Motor neuron (in vitro differentiated cells): ENCODE results near the gene KCNH1. TPM values are rescaled to one million over a fixed set of nuclear protein-coding genes. Genes with fewer than 3 reads are reported as not detected.

Source experiments
- ATAC-seq, 8 experiments: fragments of 200-7000 bp; cut with Tn5 transposase; replicated peaks in 6 of 8; 2 replicates each; pipeline ENCODE4 v1.8.0; 2021; ENCODE audit warnings: mild to moderate bottlenecking in 8 of 8, moderate library complexity in 8 of 8
- H3K27ac ChIP-seq, 2 donors: fragments of 250-450 bp; sonication (Bioruptor Pico); 2 replicates each; pipeline ENCODE4 v1.9.0; 2021; ENCODE audit warnings: antibody characterized with exemption in 2 of 2, mild to moderate bottlenecking in 2 of 2, moderate library complexity in 1 of 2
- H3K4me1 ChIP-seq, 2 donors: fragments of 250-450 bp; sonication (Bioruptor Pico); replicated peaks in 1 of 2; 2 replicates each; pipeline ENCODE4 v1.6.1; 2021; ENCODE audit warnings: antibody characterized with exemption in 2 of 2, mild to moderate bottlenecking in 2 of 2, moderate library complexity in 1 of 2
- H3K4me3 ChIP-seq, 5 donors: fragments of 250-450 bp; sonication (Bioruptor Pico); 2 replicates each; pipeline ENCODE4 v1.9.0; 2021; ENCODE audit warnings: antibody characterized with exemption in 5 of 5, mild to moderate bottlenecking in 5 of 5, moderate library complexity in 4 of 5
- WGBS, 10 experiments: fragments of 450-650 bp; shearing (Covaris generic); methylation state at CpG; one replicate each; pipeline ENCODE4 v1.0.0; 2022; 5-methylcytosine and 5-hydroxymethylcytosine counted together
- in situ Hi-C, 9 experiments: fragments of 400-800 bp; cut with MboI; loops; one replicate each; pipeline ENCODE4 v1.15.0; 2021; ENCODE audit warnings: low sequenced_read_pairs in 9 of 9, low pct_unique_long_range_greater_than_20kb in 2 of 9; ENCODE audit not compliant: unreplicated experiment in 9 of 9
- total RNA-seq, 8 experiments: library from RNA; unstranded; fragments of 300-600 nt; gene quantifications; 2 replicates each; pipeline versions ENCODE4 v1.2.3 to v1.2.4, GENCODE V29; 2022

Gene KCNH1
- total RNA-seq, 8 experiments from 2014 or later = 1.2 to 22.5 (median 6.2) TPM

DNA sequence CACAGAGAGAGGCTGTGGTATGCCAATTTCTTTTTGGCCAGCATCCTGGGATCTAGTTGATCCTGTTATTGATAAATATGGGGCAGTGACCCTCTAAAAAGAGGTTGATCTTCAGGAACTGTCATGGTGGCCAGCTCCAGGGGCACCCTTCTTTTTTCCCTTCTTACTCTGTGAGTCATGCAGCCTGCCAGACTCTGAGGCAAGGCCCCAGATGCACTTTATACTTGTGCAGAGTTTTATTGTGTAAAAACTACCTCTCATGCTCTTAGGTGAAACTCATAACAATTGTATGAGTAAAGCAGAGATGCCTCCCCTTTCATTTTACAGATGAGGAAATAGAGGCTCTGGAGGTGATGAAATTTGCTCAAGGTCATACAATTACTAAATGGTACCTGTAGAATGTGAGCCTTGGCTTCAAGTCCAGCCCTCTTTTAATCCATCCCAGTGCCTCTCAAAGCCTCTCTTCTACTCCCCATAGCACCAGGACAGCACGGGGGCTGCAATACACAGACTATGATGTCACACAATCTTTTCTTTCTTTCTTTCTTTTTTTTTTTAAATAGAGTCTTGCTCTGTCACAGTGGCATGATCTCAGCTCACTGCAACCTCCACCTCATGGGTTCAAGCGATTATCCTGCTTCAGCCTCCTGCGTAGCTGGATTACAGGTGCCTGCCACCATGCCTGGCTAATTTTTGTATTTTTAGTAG lies 387.8 kb downstream of the KCNH1 start:
- Histone ChIP-seq H3K27ac (no peak overlapping the region), H3K4me3 (no peak overlapping the region), H3K4me1 (peaks cover 5 to 6% of the 10 kb centered on the region in 2 donors)
- in situ Hi-C loops = no loop called here
- ATAC-seq = peak in 5 of 8 experiments; percentile 66 to 89 (median 82)
- 0 to 88% (median 64%) methylated on average over 1 to 3 of the region's 3 CpGs; no CpG with 5 or more reads in 1 of the 10 experiments for WGBS, 10 experiments

DNA sequence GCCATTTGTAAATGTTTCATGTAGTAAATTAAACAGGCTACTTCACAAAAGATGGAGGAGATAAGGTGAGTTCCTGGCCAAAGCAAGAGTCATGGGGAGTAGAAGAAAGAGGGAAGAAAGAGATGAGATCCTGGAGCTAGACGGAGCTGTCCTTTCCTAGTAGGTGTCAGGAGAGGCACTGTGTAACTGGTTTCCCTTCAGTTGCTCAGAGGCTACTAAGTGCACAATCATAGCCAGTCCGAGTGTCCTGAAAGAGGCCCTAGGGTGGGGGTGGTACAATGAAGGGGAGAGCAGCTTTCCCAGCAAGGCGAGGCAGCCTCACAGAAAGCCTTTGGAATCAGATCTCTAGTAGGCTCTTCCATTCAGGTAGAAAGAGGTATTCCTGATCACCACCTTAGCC lies 390.9 kb downstream of the KCNH1 start:
- no peak overlapping the region for H3K27ac ChIP-seq
- ATAC-seq = no peak
- in situ Hi-C loops = no loop called here
- 25 to 100% (median 80%) methylated on average over 1 to 3 of the region's 3 CpGs; no CpG with 5 or more reads in 4 of the 10 experiments for WGBS, 10 experiments
- H3K4me1 ChIP-seq = peaks cover 3 to 5% of the 10 kb centered on the region in 2 donors
- no peak overlapping the region for H3K4me3 ChIP-seq

- WGBS, 10 experiments = 40 to 100% (median 91%) methylated on average over 1 to 5 of the region's 5 CpGs; no CpG with 5 or more reads in 4 of the 10 experiments
- in situ Hi-C loops = no loop called here
- peak in 3 of 8 experiments; percentile 6 to 29 (median 25) for ATAC-seq
These were observed 392.4 kb downstream of the KCNH1 start for GRCh38 chr1:210741564-210741963.

DNA sequence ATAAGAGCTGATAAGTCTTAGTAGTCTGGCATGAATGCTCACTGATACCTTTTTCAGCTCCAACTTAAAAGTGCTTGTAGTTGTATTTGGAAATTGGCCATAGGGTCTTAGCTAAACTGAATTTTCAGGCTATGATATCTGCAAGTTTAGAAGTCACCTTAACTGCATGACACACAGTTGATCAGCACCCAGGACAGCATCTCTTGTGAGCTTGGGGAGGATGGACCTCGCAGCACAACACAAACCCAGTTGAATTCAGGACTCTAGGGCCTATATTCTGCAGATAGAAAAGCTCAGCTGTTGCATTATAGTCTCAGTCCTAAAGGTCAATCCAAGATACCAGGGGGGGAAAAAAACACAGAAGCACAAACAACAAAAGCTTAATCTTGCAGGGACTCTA lies 394.3 kb downstream of the KCNH1 start:
- 0 to 100% (median 57%) methylated on average over 1 of the region's 1 CpG; no CpG with 5 or more reads in 4 of the 10 experiments for WGBS, 10 experiments
- in situ Hi-C loops = no loop called here
- no peak overlapping the region for H3K4me3 ChIP-seq
- H3K4me1 ChIP-seq = peaks cover 5 to 7% of the 10 kb centered on the region in 2 donors
- no peak overlapping the region for H3K27ac ChIP-seq
- no peak for ATAC-seq

More at GRCh38 chr1:210741564-210741963, 392.4 kb downstream of the KCNH1 start:
- Histone ChIP-seq H3K4me3 (no peak overlapping the region), H3K27ac (no peak overlapping the region), H3K4me1 (peaks cover 3 to 5% of the 10 kb centered on the region in 2 donors)

DNA sequence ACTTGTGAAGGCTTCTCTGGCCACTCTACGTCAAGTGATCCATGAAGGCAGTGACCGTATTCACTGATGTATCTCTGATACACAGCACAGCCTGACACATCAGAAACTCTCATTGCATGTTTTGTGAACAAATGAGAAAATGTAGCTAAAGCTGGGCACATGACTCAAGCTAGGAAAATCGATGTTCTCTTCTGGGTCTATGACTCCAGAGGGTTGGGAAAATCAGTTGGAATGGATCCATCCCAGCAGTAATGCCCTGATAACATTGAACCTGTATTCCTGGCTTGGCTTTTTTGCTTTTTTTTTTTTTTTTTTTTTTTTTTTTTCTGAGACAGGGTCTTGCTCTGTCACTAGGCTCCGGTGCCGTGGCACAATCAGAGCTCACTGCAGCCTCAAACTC lies 395.7 kb downstream of the KCNH1 start:
- H3K4me1 ChIP-seq = peaks cover 5 to 7% of the 10 kb centered on the region in 2 donors
- in situ Hi-C loops = no loop called here
- H3K4me3 ChIP-seq = no peak overlapping the region
- WGBS, 10 experiments = 6 to 90% (median 78%) methylated on average over 1 to 5 of the region's 5 CpGs
- no peak for ATAC-seq
- H3K27ac ChIP-seq = no peak overlapping the region

- Histone ChIP-seq H3K4me3 (no peak overlapping the region), H3K27ac (no peak overlapping the region), H3K4me1 (peaks cover 0 to 4% of the 10 kb centered on the region in 2 donors)
- in situ Hi-C loops = no loop called here
- peak in 5 of 8 experiments; percentile 44 to 99 (median 62) for ATAC-seq
- 0 to 50% (median 25%) methylated on average over 1 to 3 of the region's 3 CpGs; no CpG with 5 or more reads in 2 of the 10 experiments for WGBS, 10 experiments
These were observed 397.2 kb downstream of the KCNH1 start for GRCh38 chr1:210736713-210737112.

DNA sequence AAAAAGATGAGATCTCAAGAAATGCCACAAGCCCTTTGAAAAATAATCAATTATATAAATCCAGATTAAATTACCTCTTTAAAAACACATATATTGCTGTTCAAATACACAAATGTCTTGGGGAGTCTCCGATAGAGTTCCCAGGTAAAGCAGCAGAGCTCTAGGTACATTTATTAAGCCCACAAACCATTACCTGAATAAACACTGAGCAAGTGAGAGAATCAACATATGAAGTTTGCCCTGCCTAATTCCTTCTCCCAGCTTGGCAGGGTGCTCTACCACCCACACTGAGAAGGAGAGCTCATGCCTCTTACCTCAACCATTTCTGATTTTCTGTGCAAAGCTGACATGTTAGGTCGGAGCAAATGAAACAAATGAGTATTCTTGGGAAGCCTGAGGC lies 402.4 kb downstream of the KCNH1 start:
- no peak for ATAC-seq
- no peak overlapping the region for H3K4me3 ChIP-seq
- H3K4me1 ChIP-seq = peaks cover 11 to 17% of the 10 kb centered on the region in 2 donors
- H3K27ac ChIP-seq = no peak overlapping the region
- in situ Hi-C loops = no loop called here
- WGBS, 10 experiments = 0 to 100% (median 86%) methylated on average over 1 to 2 of the region's 2 CpGs; no CpG with 5 or more reads in 3 of the 10 experiments

DNA sequence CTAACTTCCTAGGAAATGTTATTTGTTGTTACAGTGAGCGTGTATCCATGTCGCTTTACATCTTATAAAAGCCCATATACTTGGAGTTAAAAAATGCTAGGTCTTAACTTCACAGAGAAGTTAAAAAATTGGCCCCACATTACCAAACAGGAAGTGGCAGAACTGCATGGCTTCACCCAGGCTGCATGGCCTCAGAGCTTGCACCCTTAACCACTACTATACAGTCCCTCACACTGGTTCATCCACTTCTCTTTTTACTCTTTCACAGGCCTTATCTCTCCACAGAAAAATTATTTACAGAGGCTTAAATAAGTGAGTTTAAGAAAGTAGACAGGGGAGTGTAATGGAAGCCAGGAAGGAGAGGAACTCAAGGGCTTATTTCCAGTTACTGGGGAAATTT lies 402.8 kb downstream of the KCNH1 start:
- 30 to 88% (median 67%) methylated on average over 2 of the region's 2 CpGs; no CpG with 5 or more reads in 1 of the 10 experiments for WGBS, 10 experiments
- H3K27ac ChIP-seq = no peak overlapping the region
- no peak for ATAC-seq
- H3K4me1 ChIP-seq = peaks cover 14 to 21% of the 10 kb centered on the region in 2 donors
- in situ Hi-C loops = no loop called here
- no peak overlapping the region for H3K4me3 ChIP-seq

GRCh38 chr1:210730023-210730422 lies 403.9 kb downstream of the KCNH1 start:
- H3K4me3 ChIP-seq = no peak overlapping the region
- H3K4me1 ChIP-seq = peaks cover 14 to 20% of the 10 kb centered on the region in 2 donors
- WGBS, 10 experiments = 0 to 75% (median 20%) methylated on average over 1 of the region's 1 CpG; no CpG with 5 or more reads in 3 of the 10 experiments
- ATAC-seq = no peak
- H3K27ac ChIP-seq = no peak overlapping the region
- in situ Hi-C loops = no loop called here

GRCh38 chr1:210728437-210729149 lies 405.4 kb downstream of the KCNH1 start:
- peak in 2 of 8 experiments; percentile 27 to 30 for ATAC-seq
- no peak overlapping the region for H3K27ac ChIP-seq
- H3K4me3 ChIP-seq = no peak overlapping the region
- WGBS, 10 experiments = 0 to 77% (median 60%) methylated on average over 2 to 4 of the region's 4 CpGs; no CpG with 5 or more reads in 3 of the 10 experiments
- in situ Hi-C loops = no loop called here
- H3K4me1 ChIP-seq = peaks cover 14 to 17% of the 10 kb centered on the region in 2 donors

DNA sequence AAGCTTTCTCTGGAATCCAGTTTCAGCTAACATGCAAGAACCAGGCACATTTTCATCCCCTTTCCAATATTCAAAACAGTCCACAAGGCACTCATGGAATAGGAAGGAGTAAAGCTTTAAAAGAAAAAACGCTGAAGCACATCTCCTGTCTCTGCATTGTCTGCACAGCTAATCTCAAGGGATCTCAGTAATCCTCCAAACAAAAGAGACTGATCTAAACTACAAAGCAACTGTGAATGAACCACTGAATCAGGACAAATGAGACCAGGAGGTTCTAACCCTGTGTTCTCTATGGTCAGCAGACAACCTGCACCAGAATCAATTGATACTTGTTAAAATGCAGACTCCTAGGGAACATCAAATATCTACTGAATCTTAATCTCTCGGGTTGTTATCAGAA lies 406.2 kb downstream of the KCNH1 start:
- no peak for ATAC-seq
- in situ Hi-C loops = no loop called here
- Histone ChIP-seq H3K4me3 (no peak overlapping the region), H3K4me1 (peaks cover 14 to 17% of the 10 kb centered on the region in 2 donors), H3K27ac (no peak overlapping the region)
- 20 to 100% (median 49%) methylated on average over 1 to 2 of the region's 2 CpGs; no CpG with 5 or more reads in 2 of the 10 experiments for WGBS, 10 experiments

DNA sequence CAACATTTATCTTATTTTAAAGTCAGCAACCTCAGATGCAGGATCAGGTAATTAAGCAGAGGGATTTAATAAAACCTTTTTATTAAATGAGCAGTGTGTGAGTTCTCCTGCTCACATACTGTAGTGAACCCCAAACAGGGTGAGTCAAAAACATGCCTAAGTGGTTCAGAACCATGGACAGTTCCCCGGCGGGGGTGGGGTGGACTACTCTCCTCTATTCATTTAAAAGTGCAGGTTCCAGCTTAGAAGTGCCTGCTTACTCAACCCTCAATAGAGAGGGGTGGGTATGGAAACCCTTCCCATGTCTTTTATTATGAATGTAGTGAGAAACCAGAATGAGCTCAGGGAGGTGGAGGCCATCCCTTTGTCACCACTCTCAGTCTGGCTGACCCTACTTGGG lies 407.3 kb downstream of the KCNH1 start:
- 0 to 17% (median 0%) methylated on average over 2 of the region's 2 CpGs; no CpG with 5 or more reads in 7 of the 10 experiments for WGBS, 10 experiments
- peak; percentile 57 to 79 (median 66) for ATAC-seq
- Histone ChIP-seq H3K4me1 (peaks cover 14 to 17% of the 10 kb centered on the region in 2 donors), H3K4me3 (no peak overlapping the region), H3K27ac (no peak overlapping the region)
- in situ Hi-C loops = no loop called here

GRCh38 chr1:210724768-210725167 lies 409.2 kb downstream of the KCNH1 start:
- 54 to 100% (median 78%) methylated on average over 1 to 2 of the region's 2 CpGs; no CpG with 5 or more reads in 4 of the 10 experiments for WGBS, 10 experiments
- peaks cover 14 to 17% of the 10 kb centered on the region in 2 donors for H3K4me1 ChIP-seq
- in situ Hi-C loops = loop anchor here in 1 of 9 experiments (25.0 kb wide), 1 partner anchor 413 kb away; the partner anchor contains the start of gene KCNH1
- ATAC-seq = no peak
- no peak overlapping the region for H3K4me3 ChIP-seq
- H3K27ac ChIP-seq = no peak overlapping the region
